Measurements from ENCODE around the gene RGS6.

DNA sequence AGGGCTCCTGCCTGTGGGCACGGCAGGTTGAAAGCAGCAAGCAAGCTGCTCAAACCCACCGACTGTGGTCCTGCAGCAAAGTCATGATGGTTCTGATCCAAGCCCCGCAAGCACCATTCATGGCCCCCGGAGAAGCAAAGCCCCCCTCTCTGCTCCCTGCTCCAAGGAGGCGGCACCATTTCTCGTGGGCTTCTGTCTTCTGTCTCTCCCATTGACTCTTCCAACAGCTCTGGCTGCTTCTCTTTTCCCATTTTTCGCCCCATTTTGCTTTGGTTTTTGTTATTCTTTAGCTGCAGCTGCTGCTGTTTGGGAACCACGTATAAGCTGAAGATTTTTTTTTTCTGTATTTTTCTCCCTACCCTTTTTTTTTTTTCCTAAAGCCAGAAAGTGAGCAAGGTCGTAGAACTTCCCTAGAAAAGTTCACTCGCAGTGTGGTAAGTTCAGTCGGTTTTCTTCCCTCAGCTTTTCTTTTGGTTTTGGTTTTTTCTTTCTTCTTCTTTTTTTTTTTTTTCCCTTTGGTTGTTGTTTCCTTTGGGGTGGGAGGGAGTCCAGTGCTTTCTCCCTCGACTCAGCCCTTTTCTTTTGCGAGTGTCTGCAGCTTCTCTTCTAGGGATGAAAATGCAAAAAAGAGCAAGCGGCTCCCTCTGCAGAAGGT lies 607.6 kb downstream of the RGS6 start:
- TF ChIP-seq, protein P1, sequence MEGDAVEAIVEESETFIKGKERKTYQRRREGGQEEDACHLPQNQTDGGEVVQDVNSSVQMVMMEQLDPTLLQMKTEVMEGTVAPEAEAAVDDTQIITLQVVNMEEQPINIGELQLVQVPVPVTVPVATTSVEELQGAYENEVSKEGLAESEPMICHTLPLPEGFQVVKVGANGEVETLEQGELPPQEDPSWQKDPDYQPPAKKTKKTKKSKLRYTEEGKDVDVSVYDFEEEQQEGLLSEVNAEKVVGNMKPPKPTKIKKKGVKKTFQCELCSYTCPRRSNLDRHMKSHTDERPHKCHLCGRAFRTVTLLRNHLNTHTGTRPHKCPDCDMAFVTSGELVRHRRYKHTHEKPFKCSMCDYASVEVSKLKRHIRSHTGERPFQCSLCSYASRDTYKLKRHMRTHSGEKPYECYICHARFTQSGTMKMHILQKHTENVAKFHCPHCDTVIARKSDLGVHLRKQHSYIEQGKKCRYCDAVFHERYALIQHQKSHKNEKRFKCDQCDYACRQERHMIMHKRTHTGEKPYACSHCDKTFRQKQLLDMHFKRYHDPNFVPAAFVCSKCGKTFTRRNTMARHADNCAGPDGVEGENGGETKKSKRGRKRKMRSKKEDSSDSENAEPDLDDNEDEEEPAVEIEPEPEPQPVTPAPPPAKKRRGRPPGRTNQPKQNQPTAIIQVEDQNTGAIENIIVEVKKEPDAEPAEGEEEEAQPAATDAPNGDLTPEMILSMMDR (conservative IDR thresholded peaks at IDR 0.05) = no peak
- no peak for TF ChIP-seq ZFX (IDR thresholded peaks at IDR 0.05)
